Activated CD8-positive, alpha-beta T cell treated with anti-CD3 and anti-CD28 coated beads, Interleukin-2, amount 10 ng/mL, durations not matched to agents 7 days and 5 days (primary cell): ENCODE data around the gene CENPV. TPM values are rescaled to one million over a fixed set of nuclear protein-coding genes. Genes with fewer than 3 reads are reported as not detected.
"Not testable (repeated sequence)": the region's sequence is repeated elsewhere in the genome, so short reads cannot be mapped to it uniquely, and the experiment has no call there.

Experiments used
- ATAC-seq: fragments of 150-1000 bp; cut with Tn5 transposase; one replicate; pipeline ENCODE4 v1.10.0; 2021; ENCODE audit warnings: moderate library complexity
- CTCF ChIA-PET: fragments of 350-600 bp; sonication (Branson Sonifier 250); formaldehyde crosslinking; loops from one replicate; lab custom pipeline; 2021; ENCODE audit warnings: antibody characterized with exemption; lab: Charles Lee
- POLR2A ChIA-PET: fragments of 350-600 bp; sonication (Branson Sonifier 250); formaldehyde crosslinking; loops from one replicate; lab custom pipeline; 2021; ENCODE audit warnings: antibody characterized with exemption; lab: Charles Lee
- DNase-seq: peaks from one replicate; pipeline ENCODE4 v3.0.0-alpha.2; 2020
- H3K27ac Mint-ChIP-seq: one replicate; pipeline ENCODE4 v1.8.0; 2021; ENCODE audit warnings: mild to moderate bottlenecking, mixed read lengths
- H3K27me3 Mint-ChIP-seq: one replicate; pipeline ENCODE4 v1.8.0; 2021; ENCODE audit warnings: low read depth, mixed read lengths
- H3K36me3 Mint-ChIP-seq: one replicate; pipeline ENCODE4 v1.8.0; 2021; ENCODE audit warnings: low read depth, mixed read lengths
- H3K4me1 Mint-ChIP-seq: one replicate; pipeline ENCODE4 v1.8.0; 2021; ENCODE audit warnings: low read depth, mixed read lengths
- H3K4me3 Mint-ChIP-seq: one replicate; pipeline ENCODE4 v1.8.0; 2021; ENCODE audit warnings: mild to moderate bottlenecking, mixed read lengths
- H3K9me3 Mint-ChIP-seq: one replicate; pipeline ENCODE4 v1.8.0; 2022; ENCODE audit warnings: mixed read lengths; ENCODE audit not compliant: insufficient read depth
- total RNA-seq, 2 experiments: library from RNA; stranded (reverse); gene quantifications; one replicate each; pipeline ENCODE4 v1.2.3, GENCODE V29; 2021

Gene CENPV
- total RNA-seq, result 10 to 100 TPM; 28.6 to 36.4 TPM

DNA sequence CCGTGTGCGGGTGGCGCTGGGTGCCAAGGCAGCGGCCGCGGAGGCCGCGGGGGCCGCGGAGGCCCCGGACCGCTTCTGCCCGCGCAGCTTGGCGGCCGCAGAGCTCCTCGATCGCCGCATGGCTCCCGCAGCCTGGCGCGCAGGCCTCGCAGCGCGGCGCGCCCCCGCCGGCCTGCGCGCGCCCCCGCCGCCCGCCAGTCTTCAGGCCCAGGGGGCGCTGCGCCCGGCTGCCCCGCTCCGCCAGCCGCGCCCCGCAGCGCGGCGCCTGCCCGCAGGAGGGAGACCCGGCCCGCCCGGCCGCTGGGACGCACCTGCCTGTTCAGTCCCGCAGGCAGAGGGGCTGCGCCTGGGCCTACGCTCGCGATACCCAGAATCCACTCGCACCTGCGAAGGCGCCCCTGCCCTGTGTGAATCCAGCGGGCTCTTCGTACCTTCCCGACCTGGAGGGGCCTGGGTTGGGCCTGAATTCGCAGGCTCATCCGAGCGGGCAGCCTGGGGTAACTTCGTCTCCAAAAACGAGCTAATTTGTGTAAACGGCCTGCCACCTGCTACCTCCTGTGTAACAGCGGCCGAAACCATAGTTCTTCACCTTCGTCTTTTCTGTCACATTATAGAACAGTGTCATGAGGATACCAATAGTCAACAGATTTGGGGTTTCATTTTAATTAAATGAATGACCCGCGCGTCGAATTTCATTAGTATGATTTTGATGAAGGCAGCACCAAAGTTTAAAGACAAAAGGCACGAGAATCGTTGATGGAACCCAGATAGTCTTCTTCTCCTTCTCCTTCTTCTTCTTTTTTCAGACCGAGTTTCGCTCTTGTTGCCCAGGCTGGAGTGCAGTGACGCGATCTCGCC, at the start of gene CENPV:
Gene CENPV (minus strand): TSS at position 153 of the 858 bp plus-strand sequence. CDS start 33 bp downstream, at position 120.
- H3K27ac Mint-ChIP-seq, result peak within 1 kb of the TSS; percentile 79
- no peaks in the 10 kb centered on the region for H3K9me3 Mint-ChIP-seq
- ChIA-PET POLR2A (interaction anchor here (0.7 to 2.4 kb wide), 7 partner anchors 20 to 182 kb away, joined by 3 to 19 read pairs (median 4); partner anchors contain the start of genes TRPV2 and UBB), CTCF (interaction anchor here (0.8 to 3.3 kb wide), 12 partner anchors 10 to 349 kb away, joined by 3 to 21 read pairs (median 4); partner anchors contain the start of gene TRPV2)
- DNase-seq (peak; percentile 67), ATAC-seq (peak; percentile 87)
- peaks cover 25% of the 10 kb centered on the region for H3K4me1 Mint-ChIP-seq
- peaks cover 7% of the 10 kb centered on the region for H3K36me3 Mint-ChIP-seq
- peaks cover 9% of the 10 kb centered on the region for H3K27me3 Mint-ChIP-seq
- H3K4me3 Mint-ChIP-seq, result peak within 1 kb of the TSS; percentile 83

DNA sequence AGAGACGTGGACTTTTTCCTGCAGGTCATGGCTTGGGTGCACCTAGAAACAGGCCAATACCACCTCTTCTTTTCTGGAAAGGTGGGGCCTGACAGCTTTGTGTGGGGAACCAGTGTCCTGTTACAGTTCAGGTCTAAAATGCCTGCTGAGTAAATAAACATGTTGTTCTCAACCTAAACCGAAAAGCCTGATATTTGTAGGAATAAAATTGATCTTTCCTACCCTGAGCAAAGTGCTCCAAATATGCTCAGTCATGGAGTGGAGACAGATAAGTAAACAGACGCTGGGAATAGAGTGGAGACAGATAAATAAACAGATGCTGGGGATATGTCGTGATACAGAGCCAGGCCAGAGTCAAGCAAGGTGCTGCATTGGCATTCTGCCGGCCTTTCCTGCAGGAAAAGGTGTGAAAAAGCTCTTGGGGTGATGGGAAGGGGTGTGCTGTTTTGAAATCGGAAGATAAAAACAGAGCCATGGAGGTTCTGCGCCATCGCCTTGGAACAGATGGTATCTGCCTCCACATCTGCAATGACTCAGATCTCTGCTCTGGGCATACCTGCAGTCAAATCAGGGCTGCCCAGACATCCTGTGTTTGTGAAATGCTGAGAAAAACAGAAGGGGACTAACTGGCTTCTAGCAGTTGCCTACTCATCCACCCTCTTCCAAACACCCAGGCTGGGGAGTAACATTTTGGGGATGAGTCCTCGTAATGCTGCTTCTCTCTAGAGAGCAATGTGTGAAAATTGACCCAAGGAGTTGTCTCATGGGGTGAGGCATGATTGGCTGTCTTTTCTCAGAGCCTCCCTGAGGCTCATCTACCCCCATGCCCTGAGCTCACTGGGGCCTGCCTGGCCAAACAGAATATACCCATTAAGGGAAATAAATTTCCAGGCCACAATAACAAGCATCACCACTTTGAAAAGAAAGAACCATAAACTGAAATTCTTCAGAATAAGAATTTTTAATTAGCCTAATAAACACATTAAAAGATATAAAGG, 45.3 kb upstream of the CENPV start:
- ATAC-seq (no peak), DNase-seq (no peak)
- peaks cover 1% of the 10 kb centered on the region for H3K27me3 Mint-ChIP-seq
- ChIA-PET POLR2A (no interaction called here), CTCF (interaction anchor here (1.1 kb wide), 1 partner anchor 17 kb away, joined by 3 read pairs; the partner anchor contains the start of gene TRPV2)
- H3K4me3 Mint-ChIP-seq, result no peak overlapping the region
- H3K27ac Mint-ChIP-seq, result no peak overlapping the region
- H3K9me3 Mint-ChIP-seq, result no peaks in the 10 kb centered on the region
- H3K36me3 Mint-ChIP-seq, result no peaks in the 10 kb centered on the region
- H3K4me1 Mint-ChIP-seq, result peaks cover 9% of the 10 kb centered on the region

DNA sequence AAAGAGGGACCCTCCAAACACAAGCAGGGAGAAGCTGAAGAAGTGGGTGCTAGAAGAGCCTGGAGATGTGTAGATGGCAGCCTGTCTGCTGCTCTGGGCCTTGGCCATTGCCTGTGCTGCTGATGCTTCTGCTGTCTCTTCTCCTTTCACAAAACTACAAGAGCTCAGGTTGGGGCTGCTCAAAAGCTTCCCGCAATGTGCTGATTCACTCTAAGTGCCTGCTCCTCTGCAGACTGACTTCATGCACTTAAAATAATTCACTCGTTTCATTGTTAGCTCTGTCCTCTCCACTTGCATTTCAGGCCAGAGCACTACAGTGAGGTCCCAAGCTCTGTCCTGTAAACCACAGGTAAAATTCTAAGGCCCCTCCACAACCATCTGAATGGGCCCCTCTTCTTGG, 43.4 kb upstream of the CENPV start:
- H3K27me3 Mint-ChIP-seq, H3K27ac Mint-ChIP-seq, H3K9me3 Mint-ChIP-seq, H3K36me3 Mint-ChIP-seq, H3K4me3 Mint-ChIP-seq, CTCF ChIA-PET, POLR2A ChIA-PET, ATAC-seq, H3K4me1 Mint-ChIP-seq, DNase-seq: not testable (repeated sequence)

DNA sequence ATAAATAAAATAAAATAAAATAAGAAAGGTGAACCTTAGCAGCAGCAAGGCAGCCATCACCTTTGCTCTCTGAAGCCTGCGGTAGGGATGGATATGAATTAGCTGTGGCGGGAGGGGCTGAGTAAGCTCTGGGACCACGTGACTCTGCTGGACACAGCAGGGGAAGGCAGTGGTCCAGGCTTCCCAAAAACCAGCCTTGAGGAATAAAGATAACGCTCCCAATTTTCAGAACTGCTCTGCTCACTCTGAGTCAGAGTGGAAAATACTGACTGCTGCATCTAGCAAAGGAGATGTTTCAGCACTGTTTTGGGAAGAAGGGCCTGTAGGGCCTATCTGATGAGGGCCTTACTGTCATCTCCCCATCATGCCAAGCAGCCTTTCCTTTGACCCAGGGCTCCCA, 42.6 kb upstream of the CENPV start:
- H3K27ac Mint-ChIP-seq, H3K4me1 Mint-ChIP-seq, CTCF ChIA-PET, H3K36me3 Mint-ChIP-seq, ATAC-seq, DNase-seq, H3K4me3 Mint-ChIP-seq, H3K9me3 Mint-ChIP-seq, H3K27me3 Mint-ChIP-seq, POLR2A ChIA-PET: not testable (repeated sequence)

DNA sequence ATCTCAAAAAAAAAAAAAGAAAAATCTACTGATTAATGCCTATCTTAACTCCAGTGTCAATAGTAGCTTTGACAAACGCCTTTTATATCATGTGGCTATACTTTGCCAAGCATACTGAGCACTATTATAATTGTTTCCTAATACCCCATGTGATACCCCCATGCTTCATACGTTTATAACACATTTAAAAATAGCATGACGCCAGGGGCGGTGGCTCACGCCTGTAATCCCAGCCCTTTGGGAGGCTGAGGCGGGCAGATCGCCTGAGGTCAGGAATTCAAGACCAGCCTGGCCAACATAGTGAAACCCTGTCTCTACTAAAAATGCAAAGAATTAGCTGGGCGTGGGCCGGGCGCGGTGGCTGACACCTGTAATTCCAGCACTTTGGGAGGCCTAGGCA, 39.2 kb upstream of the CENPV start:
- H3K4me1 Mint-ChIP-seq, ATAC-seq, DNase-seq, H3K27ac Mint-ChIP-seq, H3K9me3 Mint-ChIP-seq, H3K4me3 Mint-ChIP-seq, H3K36me3 Mint-ChIP-seq, H3K27me3 Mint-ChIP-seq, CTCF ChIA-PET: not testable (repeated sequence)
- POLR2A ChIA-PET, result interaction anchor here (0.6 kb wide), 1 partner anchor 22 kb away, joined by 3 read pairs; no protein-coding TSS in a partner anchor

DNA sequence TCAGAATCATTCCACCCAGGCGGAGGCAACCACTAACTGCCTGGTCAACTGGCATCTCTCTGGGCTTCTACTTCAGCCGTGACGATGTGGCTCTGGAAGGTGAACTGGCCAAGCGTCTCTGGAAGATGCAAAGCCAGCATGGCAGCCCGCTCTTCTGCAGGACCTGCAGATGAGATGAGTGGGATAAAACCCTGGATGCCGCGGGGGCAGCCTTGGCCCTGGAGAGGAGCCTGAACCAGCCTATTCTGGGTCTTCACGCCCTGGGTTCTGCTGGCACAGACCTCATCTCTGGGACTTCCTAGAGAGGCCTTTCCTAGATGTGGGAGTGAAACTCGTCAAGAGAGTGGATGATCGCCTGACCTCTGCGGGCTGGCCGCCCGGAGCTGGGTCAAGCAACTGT, 38.2 kb upstream of the CENPV start:
- Mint-ChIP-seq H3K36me3 (no peaks in the 10 kb centered on the region), H3K27ac (no peak overlapping the region), H3K9me3 (no peaks in the 10 kb centered on the region), H3K4me1 (peaks cover 11% of the 10 kb centered on the region), H3K4me3 (no peak overlapping the region), H3K27me3 (peaks cover 7% of the 10 kb centered on the region)
- ChIA-PET POLR2A (no interaction called here), CTCF (interaction anchor here (0.6 kb wide), 1 partner anchor 218 kb away, joined by 3 read pairs; no protein-coding TSS in a partner anchor)
- ATAC-seq, result no peak
- DNase-seq, result no peak

DNA sequence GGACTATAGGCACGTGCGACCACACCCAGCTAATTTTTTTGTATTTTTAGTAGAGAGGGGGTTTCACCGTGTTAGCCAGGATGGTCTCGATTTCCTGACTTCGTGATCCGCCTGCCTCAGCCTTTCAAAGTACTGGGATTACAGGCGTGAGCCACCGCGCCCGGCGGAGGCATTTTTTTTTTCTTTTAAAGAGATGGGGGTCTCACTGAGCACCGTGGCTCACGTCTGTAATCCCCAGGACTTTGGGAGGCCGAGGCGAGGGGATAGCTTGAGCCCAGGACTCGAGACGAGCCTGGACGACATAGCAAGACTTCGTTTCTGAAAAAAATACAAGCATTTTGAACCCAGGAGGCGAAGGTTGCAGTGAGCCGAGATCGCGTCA, 32.8 kb upstream of the CENPV start:
- Mint-ChIP-seq H3K36me3 (peaks cover 33% of the 10 kb centered on the region), H3K4me3 (peak overlapping the region; percentile 86), H3K27ac (peak overlapping the region; percentile 75), H3K4me1 (peaks cover 47% of the 10 kb centered on the region)
- H3K27me3 Mint-ChIP-seq, ATAC-seq, DNase-seq, H3K9me3 Mint-ChIP-seq: not testable (repeated sequence)
- ChIA-PET POLR2A (interaction anchor here (1.0 kb wide), 1 partner anchor 100 kb away, joined by 3 read pairs; no protein-coding TSS in a partner anchor), CTCF (interaction anchor here (0.7 to 2.2 kb wide), 10 partner anchors 9 to 302 kb away, joined by 3 to 23 read pairs (median 3); partner anchors contain the start of gene TRPV2)

DNA sequence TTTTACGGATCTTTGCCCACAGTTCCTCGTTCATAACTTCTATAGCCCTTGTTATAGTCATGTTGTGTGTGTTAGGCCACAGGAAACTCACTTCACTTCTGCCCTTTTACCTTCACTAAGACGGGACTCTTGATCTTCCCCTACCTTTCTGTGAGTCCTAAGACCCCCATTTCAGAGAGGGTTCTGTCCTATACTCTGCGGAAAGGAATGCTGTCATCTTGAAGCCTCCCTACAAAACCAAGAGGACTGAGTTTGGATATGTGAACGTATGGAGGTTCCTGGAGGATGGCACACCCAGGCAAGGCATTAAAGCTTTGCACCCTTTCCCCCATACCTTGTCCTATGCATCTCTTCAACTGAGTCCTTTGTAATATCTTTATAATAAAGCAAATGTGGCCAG, 31.3 kb upstream of the CENPV start:
- Mint-ChIP-seq H3K27ac (no peak overlapping the region), H3K4me3 (no peak overlapping the region), H3K27me3 (peaks cover 6% of the 10 kb centered on the region), H3K36me3 (peaks cover 38% of the 10 kb centered on the region), H3K9me3 (no peaks in the 10 kb centered on the region), H3K4me1 (peaks cover 49% of the 10 kb centered on the region)
- POLR2A ChIA-PET, result no interaction called here
- ATAC-seq (no peak), DNase-seq (no peak)
- CTCF ChIA-PET, result interaction anchor here (0.9 to 5.2 kb wide), 4 partner anchors 21 to 69 kb away, joined by 3 to 33 read pairs (median 14); partner anchors contain the start of gene TRPV2

DNA sequence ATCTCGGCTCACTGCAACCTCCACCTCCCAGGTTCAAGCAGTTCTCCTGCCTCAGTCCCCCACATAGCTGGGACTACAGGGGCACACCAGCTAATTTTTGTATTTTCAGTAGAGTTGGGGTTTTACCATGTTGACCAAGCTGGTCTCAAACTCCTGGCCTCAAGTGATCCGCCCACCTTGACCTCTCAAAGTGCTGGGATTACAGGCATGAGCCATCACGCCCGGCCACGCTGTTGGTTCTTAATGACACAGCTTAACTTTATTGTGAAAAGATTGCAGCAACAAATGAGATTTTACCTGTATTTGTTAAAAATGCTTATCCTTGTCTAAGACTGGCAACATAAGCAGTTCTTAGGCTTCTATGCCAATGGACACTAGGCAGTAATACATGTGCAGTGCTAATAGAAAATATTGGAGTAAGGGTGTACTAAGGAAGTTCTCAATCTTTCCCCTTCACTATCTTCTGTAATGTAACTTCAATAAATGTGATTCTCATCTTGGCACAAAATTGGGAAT, 30.6 kb upstream of the CENPV start:
- POLR2A ChIA-PET, result interaction anchor here (1.5 kb wide), 2 partner anchors 32 to 55 kb away, joined by 3 to 8 read pairs; partner anchors contain the start of gene TRPV2
- peak overlapping the region; percentile 40 for H3K4me3 Mint-ChIP-seq
- DNase-seq, result no peak
- H3K9me3 Mint-ChIP-seq, result no peaks in the 10 kb centered on the region
- H3K27me3 Mint-ChIP-seq, result peaks cover 4% of the 10 kb centered on the region
- no peak overlapping the region for H3K27ac Mint-ChIP-seq
- CTCF ChIA-PET, result interaction anchor here (1.1 to 5.2 kb wide), 4 partner anchors 20 to 137 kb away, joined by 4 to 33 read pairs (median 6); partner anchors contain the start of gene TRPV2
- H3K4me1 Mint-ChIP-seq, result peaks cover 49% of the 10 kb centered on the region
- no peak for ATAC-seq
- peaks cover 38% of the 10 kb centered on the region for H3K36me3 Mint-ChIP-seq

DNA sequence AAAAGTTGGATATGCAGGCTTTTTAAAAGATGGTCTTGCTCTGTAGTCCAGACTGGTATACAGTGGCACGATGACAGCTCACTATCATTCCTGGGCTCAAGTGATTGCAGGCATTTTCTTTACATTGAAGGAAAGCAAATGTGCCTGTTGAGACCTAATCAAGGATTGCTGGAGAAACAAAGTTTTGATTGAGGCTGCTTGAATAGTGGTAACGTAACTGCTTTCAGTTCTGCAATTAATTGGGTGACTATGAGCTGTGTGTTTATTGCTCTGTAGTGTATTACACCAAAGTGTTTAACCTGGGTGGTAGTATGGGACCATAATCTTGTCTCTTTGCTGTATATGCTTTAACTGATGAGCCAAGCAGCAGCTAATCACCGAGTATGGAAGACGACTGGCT, 29.9 kb upstream of the CENPV start:
- Mint-ChIP-seq H3K4me3 (peak overlapping the region; percentile 97), H3K27me3 (peaks cover 4% of the 10 kb centered on the region), H3K9me3 (no peaks in the 10 kb centered on the region), H3K36me3 (peaks cover 38% of the 10 kb centered on the region), H3K27ac (no peak overlapping the region), H3K4me1 (peaks cover 49% of the 10 kb centered on the region)
- ChIA-PET CTCF (interaction anchor here (1.1 to 5.2 kb wide), 4 partner anchors 19 to 138 kb away, joined by 4 to 33 read pairs (median 6); partner anchors contain the start of gene TRPV2), POLR2A (interaction anchor here (1.0 to 1.5 kb wide), 3 partner anchors 29 to 55 kb away, joined by 3 to 8 read pairs (median 3); partner anchors contain the start of gene TRPV2)
- no peak for DNase-seq
- ATAC-seq, result no peak
